HepG2 (cell line): Measurements from ENCODE around the gene EIF4G2.

Experiments
- CTCF ChIP-seq: sonication (generic); formaldehyde crosslinking; IDR thresholded peaks from 2 replicates; pipeline ENCODE4 v1.5.0; 2020; ENCODE audit warnings: mild to moderate bottlenecking, missing genetic modification reagents, moderate library complexity
- ESRRA ChIP-seq: sonication (generic); formaldehyde crosslinking; IDR thresholded peaks from 2 replicates; pipeline ENCODE4 v1.5.1; 2020; ENCODE audit warnings: mild to moderate bottlenecking, low read depth, missing genetic modification reagents
- FOXJ3 ChIP-seq: sonication (generic); formaldehyde crosslinking; IDR thresholded peaks from 2 replicates; pipeline ENCODE4 v1.4.0; 2020; ENCODE audit warnings: missing genetic modification reagents, mild to moderate bottlenecking, borderline replicate concordance
- SMC3 ChIP-seq: IDR thresholded peaks from 2 replicates; pipeline ENCODE4 v1.6.1; 2011; ENCODE audit warnings: low read length, improper control_type of control experiment
- ZBTB49 ChIP-seq: sonication (generic); formaldehyde crosslinking; IDR thresholded peaks from 2 replicates; pipeline ENCODE4 v1.4.0; 2020; ENCODE audit warnings: missing genetic modification reagents, borderline replicate concordance
- ZNF354B ChIP-seq: sonication (generic); formaldehyde crosslinking; IDR thresholded peaks from 2 replicates; pipeline ENCODE4 v1.8.0; 2022; ENCODE audit warnings: mild to moderate bottlenecking, missing genetic modification reagents

GRCh38 chr11:10846660-10847059, 37.9 kb upstream of the EIF4G2 start:
- TF ChIP-seq ZNF354B (CRISPR knock-in tag): no peak
- no peak for TF ChIP-seq CTCF (CRISPR knock-in tag)
- TF ChIP-seq ESRRA (CRISPR knock-in tag): no peak
- TF ChIP-seq FOXJ3 (CRISPR knock-in tag): no peak
- TF ChIP-seq ZBTB49 (CRISPR knock-in tag): no peak
- TF ChIP-seq SMC3: no peak
